ENCODE measurements around the gene EYS.
"Not testable (repeated sequence)": the region's sequence is repeated elsewhere in the genome, so short reads cannot be mapped to it uniquely, and the experiment has no call there.

Gene EYS

DNA sequence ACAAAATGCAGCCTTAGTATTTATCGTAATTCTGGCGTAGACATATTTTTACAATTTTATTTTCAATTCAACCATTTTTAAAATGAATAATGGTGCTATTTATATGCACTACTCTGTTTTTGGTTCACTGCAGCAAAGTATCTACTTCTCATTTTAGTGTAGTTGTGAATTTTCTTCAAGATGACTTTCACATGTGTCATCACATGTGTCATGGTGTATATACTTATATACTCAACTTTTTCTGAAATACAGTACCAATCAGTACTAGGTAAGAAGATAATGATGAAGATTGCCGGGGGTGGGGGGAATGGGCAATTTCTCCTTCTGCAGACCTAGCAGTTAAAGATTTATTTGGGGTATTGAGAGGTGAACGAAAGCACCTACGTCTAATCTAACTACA lies 1436.9 kb downstream of the EYS start:
- no peak for DNase-seq

DNA sequence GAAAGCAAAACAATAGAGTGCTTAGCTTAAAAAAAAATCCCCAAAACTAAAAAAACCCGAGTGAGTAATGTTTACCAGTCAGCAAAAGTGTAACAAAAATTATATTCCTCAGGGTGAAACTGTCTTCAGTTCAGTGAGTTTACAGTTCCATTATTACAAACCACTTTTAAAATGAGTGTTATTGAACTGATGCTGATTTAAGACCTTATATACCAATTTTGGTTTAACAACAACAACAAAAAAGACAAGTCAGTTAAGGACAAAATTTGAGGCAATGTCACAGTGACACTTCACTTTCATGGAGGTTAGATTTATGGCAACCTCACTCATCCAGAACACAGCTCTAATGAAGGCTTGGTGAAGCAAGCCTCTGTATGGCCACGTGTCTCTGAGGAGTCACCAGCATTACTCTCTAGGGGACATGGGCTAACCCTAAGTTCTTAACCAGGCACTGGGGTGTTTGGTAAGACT lies 1440.6 kb downstream of the EYS start:
- DNase-seq = no peak

DNA sequence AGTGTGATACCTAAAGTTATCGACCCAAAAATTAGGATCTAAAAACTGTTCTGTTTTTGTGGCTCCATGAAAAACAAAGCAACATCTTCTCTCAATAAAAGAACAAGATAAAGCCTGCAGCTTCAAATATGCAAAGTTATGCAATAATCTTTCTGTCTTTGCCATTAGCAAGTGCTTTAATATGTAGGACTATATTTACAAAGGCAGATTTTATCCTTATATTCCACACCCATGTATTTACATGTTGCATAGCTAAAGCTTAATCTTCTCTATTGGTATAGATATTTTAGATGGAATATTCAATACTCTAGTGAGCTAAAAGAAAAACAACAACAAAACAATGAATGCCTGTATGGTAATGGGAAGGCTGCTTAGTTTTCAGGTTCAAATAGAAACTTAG lies 1443.2 kb downstream of the EYS start:
- no peak for DNase-seq

DNA sequence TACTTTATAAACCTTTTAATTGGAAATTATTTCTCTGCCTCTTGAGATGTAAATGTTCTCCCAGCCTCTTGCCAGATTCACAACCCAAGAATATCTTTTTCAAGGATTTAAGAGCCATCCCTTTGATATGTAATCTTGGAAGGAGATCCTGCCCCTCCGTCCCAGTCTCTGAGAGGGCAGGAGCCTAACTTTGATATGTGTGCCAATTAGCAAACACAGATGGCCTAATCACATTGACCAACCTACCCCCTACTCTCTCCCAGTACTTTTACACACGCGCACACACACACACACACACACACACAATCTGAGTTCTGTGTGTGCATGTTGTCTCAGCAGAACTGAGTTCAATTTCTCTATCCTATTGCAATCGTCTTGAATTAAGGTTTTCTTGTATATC lies 1447.7 kb downstream of the EYS start:
- DNase-seq = no peak

DNA sequence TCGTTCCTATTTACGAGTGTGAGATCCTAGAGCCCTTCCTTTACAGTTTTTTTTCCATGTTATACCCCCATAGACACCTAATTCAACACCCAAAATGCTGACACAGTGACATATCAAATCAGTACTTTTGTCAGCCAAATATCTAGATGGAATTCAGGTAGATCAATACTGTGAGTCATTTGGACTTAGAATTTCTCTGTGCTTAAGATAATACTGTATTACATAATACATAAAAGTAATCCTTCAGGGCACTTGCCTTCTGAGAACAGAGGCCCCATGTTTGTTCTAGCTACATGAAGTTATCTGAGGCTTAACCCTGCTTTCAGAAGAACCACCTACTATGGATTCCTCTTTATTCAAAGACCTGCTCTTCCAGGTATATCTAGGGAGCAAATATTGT lies 1448.3 kb downstream of the EYS start:
- no peak for DNase-seq

DNA sequence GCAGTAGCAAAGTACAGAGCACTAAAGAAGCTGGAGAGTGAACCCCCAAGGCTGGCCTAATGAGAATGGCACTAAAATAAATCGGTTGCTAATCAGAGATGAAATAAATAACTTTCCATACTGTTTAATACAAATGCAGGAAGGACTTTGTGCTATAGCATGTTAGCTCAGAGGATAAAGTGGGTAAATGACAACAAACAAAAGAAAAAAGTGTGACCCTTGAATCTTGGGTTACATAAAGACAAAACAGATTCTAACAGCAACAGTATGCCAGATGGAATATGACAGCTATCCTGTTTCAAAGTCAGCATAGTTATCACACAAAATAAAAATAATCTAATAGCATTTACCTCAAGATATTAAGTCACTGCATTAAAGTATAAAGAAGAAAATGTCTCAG lies 1448.7 kb downstream of the EYS start:
- no peak for DNase-seq

DNA sequence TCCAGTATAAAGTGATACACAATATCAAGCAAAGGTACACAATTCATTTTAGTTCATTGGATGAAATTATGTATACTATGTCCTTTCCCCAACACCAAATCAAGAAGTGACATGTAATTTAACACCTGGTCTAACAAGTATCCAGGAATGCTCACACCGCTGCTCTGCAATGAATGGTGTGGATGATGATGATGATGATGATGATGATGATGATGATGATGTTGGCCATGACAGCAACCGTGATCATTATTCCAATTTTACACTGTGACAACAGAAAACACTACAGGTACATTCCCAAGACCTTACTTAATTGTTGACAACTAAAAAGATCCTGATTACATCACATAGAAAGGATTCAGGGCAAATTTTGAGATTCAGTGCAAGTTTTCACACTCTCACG lies 1449.4 kb downstream of the EYS start:
- no peak for DNase-seq

DNA sequence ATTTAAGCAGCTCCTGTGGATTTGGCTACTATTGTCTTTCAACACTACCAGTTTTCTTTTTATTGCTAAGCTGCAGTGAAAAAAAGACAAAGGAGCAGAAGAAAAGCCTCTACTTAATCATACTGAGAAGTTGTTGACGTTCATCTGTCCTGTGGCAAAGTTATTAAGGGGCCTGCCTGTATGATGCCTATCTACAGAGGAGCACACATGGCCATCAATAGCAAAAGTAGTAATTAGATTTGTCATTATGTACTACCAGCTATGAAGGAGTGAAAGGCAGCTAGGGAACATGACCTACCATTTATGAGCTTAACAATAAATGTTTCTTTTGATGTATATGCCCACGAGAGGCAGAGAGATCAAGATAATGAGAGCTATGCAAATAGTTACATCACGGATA lies 1450.5 kb downstream of the EYS start:
- DNase-seq = no peak

DNA sequence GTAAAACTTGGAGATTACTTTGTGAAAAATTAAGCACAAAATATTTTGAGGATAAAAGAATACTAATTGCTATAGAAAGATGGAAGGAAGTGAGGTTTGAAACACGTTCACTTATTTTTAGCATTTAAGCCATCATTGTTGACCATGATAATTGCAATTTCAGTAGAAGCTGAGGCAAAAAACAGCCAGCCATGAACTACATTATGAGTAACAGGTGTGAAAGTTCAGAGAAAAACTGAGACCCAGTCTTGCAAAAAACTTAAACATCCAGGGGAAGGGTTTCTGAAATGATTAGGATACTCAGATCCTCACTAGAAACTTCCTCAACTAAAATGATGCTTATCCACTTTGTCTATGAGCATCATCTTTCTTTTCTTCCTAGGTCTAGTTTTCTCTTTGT lies 1452.0 kb downstream of the EYS start:
- no peak for DNase-seq

DNA sequence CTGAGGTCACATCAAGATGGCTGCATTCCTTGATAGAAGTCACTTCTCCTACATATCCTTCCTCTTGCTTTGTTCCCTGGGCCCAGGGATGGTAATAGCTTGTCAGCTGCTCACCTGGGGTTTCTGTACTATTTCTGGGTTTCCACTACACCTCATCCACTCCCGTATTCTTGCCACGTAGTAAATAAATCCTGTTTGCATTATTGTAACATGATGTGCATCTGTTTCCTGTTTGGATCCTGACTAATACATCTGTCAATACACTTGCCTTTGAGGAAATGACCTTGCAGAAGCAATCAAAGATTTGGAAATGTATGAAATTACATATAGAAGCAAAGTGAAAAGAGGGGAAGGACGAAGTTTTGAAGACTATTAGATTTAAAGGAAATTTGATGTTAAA lies 1452.5 kb downstream of the EYS start:
- DNase-seq = no peak

DNA sequence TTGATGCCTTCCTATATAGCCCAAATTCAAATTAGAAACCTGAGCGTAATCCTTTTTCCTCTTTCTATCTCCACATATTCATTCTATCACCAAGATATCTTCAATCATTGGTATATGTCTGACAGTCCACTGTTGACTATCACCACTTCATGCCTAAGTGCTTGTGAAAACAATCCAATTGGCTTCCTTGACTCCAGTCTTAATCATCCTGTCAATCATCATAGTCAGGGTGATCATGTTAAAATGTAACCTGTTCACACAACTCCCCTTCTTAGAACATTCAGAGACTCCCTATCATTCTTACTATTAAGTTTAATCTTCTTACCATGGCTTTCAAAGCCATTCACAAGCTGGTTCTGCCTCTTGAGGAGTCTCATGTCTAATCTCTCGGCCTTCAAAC lies 1454.8 kb downstream of the EYS start:
- DNase-seq = no peak

DNA sequence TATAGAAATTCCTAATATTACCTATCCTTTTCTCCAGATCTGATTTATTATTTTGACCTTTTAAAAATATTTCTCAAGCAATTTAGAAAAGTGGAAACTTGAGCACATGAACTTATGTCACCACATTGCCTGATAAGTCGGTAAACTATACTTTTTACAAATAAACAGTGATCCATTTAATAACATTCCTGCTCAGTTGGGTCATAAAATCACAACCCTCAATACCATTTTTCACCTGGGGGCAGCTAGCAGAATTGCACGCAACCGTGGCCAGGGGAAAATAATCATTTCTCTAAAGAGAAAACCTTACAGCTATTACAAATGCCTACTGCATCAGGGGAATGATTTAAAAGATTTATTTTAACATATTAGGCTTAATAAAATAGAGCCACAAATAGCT lies 1456.9 kb downstream of the EYS start:
- DNase-seq = no peak

DNA sequence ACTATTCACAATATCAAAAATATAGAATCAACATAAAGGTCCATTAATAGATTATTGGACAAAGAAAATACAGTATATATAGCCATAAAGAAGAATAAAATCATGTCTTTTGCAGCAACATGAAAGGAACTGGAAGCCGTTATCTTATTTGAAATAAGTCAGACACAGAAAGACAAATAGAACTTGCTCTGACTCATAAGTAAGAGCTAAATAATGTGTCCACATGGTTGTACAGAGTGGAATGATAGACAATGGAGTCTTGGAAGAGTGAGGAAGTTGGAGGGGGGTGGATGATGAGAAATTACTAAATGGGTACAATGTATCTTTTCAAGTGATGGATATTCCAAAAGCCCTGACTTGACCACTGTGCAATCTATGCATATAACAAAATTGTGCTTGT lies 1457.9 kb downstream of the EYS start:
- DNase-seq = no peak

DNA sequence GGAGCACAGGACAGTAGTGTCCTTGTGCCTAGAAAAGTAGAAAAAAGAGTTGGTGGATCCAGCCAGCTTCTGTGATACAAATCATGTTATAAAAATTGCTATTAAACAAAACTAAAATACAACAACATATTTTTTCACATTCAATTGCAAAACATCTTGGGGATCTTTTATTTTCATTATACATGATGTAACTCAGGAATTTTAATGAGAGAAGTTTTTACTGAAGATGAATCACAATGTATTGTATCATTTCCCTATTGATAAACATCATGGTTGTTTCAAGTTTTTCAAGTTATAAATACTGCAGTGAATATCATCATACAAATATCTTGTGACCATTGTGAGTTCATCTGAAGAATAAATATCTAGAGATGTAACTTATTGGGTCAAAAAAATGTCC lies 1463.4 kb downstream of the EYS start:
- no peak for DNase-seq

DNA sequence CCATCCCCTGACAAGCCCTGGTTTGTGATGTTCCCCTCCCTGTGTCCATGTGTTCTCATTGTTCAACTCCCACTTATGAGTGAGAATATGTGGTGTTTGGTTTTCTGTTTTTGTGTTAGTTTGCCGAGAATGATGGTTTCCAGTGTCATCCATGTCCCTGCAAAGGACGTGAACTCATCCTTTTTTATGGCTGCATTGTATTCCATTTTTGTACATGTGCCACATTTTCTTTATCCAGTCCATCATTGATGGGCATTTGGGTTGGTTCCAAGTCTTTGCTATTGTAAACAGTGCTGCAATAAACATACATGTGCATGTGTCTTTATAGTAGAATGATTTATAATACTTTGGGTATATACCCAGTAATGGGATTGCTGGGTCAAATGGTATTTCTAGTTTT lies 1468.1 kb downstream of the EYS start:
- DNase-seq = not testable (repeated sequence)

DNA sequence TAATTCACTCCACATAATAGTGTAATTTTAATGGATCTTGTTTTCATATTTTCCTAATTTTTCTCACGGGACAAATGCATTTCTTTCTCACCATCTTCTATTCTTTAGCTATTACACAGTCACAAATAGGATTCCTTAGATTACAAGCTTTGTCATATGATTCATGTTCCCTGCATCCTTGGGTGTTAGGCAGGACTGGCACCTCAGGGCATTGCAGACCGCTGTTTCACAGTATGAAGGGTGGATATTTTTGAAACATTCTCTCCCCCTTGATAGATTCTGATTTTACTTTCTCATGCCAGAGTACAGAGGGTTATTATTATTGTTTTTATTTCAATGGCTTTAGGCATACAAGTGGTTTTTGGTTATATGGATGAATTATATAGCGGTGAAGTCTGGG lies 1469.0 kb downstream of the EYS start:
- DNase-seq = no peak

DNA sequence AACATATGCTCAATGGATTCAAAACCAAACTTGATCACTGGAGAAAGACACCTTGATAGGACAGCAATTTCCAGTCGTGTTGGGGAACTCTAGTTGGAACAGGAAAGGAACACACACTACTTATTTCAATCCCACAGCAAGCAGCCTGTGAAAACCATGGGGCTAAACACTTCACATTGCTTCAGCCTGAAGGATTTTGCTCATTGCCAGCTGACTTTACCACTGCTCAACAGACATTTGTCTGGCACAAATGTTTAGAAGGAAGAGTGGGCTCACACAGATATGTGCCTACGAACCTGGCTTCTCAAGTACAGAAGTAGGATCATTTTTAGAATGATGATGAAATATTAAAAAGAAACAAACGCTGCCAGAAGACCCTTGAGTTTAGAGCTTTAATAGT lies 1473.3 kb downstream of the EYS start:
- DNase-seq = no peak

DNA sequence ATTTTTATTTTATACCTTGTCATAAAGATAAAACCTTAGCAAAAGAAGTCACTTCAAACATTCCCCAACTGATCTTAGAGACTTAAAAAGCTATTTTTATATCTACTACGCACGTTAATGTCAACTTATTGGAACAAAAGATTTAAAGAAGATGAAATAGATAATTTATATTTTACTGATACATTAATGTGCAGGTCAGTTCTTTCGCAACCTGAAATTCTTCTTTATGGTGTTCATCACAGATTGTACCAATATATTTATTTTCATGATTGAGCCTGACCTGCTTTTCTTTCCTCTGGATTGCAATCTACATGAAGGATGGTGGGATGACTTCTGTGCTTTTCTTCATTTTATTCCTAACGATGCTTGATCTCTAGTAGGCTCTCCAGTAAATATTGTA lies 1475.1 kb downstream of the EYS start:
- no peak for DNase-seq

DNA sequence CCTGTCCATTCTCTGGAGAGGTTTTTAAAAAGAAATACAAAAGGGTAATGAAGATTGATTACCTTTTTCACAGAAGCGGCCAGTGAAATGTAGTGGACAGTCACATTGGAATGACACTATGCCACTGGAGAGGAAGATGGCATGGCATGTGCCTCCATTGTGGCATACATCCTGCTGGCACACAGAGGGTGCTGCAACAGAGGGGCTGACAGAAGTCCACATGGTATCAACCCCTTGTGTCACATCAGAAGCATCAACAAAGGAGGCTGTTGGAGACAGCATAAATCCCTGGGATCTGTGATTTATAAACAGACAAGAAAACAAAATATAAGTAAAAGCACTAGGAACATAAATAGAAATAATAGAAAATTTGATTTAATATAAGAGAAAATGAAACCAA lies 1476.5 kb downstream of the EYS start:
- no peak for DNase-seq

DNA sequence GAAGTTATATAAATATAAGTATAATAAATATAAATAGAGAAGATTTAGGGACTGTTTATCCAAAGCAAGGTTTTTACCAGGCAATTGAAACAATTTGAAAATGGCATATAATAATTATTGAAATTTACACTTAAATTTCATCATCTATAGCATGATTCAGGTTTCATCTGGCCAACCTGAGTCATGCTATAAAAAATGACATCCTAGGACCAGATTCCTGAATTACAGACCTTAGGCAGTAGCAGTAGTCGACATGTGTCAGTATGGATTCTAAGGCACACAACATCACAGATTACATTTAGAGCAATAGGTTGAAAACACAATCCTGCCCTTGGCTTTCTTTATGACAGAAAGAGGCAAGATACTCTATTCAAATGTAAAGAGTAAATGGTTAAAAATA lies 1479.2 kb downstream of the EYS start:
- DNase-seq = no peak

DNA sequence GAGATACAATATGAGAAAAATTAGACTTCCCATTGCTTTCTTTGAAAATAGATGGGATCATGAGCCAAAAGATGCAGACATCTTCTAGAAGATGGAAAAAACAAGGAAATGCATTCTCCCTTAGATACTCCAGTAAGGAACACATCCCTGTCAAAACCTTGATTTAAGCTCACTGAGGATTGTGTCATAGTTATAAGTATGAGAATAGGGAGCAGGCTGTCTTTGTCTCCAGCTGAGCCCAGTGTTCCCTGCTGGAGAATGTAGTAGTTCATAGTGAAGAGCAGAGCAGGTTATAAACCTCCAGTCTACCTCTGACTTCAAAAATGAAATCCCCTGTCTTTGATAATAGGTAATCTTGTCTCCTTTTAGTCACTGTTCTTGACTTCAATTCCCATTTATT lies 1481.5 kb downstream of the EYS start:
- no peak for DNase-seq

DNA sequence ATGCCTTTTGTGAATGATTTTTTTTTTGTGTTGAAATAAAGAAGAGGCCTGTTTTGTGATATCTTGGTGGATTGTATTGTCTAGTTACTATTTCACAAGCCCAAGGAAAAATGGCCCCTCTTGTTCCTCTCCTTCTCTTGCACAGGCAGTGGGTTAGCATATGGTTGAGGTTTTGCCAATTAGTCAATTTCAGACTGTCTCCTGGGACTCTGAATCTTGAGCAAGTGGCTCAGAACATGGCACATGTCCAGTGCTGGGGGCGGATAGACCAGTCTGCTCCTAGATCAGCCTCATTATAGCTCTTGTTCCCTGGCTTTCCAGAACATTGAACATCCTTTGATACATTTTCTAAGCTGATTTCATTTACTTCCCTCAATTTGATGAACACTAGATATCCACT lies 1482.2 kb downstream of the EYS start:
- no peak for DNase-seq

DNA sequence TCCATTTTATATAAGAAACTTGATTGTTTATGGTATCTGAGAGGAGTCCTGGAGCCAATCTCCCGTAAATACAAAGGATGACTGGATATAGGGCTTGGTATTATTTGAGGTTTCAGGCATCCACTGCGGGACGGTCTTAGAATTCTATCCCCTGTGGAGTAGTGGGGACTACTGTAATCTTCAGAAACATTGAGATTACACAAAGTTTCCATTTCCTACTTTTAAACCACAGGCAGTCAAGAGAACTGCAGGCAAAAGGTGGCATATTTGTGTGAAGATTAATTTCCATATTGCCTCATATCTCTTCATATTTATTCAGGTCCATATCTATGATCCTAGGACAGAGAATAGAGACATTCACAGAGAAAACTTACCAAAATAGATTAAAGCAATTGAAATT lies 1485.2 kb downstream of the EYS start:
- no peak for DNase-seq

DNA sequence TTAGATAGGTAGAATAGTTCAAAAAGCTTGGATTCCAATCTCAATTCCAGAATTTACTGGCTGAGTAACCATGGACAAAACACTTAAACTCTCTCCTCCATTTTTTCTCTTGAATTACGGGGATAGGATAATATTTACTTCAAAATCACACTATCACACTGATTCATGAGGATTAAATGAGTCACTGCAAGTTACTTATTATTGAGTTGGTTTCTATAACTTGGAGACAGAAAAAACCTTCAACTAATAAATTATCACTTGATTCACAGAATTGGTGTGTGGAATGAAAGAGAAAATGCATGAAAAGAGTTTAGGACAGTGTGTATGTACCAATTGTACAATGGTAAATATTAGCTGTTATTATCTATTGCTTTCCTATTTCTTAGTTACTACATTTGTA lies 1486.2 kb downstream of the EYS start:
- DNase-seq = no peak

DNA sequence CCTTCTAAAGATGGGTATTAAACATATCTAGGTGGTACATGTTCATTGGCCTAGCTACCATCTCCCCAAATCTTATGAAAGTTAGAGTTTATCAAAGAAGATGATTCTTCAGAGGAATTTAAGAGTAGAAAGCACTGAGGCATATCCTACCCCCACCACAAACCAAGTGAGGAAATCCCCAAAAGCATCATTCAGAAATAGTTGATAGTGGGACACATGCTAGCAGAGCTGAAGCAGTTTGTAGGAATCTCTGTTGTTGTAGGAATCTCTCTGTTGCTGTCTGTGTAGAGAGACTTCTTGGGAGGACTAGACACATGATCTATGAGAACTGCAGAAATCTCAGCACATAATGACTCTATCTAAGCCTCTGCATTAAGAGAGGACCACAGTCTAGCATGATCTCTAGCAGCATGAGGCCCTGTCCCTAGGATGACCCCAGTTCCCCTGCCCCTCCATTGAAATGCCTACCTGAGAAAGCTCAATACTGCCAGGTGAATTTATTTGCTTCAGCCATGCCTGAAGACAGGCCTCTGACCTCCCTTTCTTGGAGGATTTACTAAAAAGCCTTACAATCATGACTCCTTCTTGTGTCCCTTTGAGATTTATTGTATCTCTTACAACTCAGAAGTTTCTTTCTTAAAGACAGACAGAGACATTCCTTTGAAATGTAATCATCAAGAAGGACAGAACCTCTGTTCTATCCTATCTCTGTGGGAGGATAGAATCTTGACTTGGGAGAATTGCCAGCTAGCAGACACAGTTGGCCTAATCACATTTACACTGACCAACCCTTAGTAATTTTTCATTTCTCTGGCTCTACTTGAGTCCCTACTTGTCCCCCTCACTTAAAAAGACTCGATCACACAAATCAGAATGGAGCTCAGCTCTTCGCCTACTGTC lies 1489.1 kb downstream of the EYS start:
- no peak for DNase-seq
